ENCODE results near the gene LILRB3.
A peak's percentile ranks its signal among the peaks of the same experiment; 100 is the strongest.

LILRB3 gene

GRCh38 chr19:54262470-54262869 is 39.7 kb upstream of the LILRB3 start:
- H2AK5ac ChIP-seq (ENCODE audit: low read length) = no peak overlapping the region
- no peaks in the 10 kb centered on the region for H3K79me2 ChIP-seq (ENCODE audit: control insufficient read depth, insufficient read depth, low read length)
- H4K8ac ChIP-seq (ENCODE audit: low read depth, low read length) = no peak overlapping the region
- H4K5ac ChIP-seq (ENCODE audit: low read length) = no peak overlapping the region
- no peak overlapping the region for H3K4ac ChIP-seq (ENCODE audit: low read depth, low read length)
- no peak overlapping the region for H3K27ac ChIP-seq (ENCODE audit: low read depth, low read length)
- no peaks in the 10 kb centered on the region for H3K4me1 ChIP-seq (ENCODE audit: control insufficient read depth, low read depth, low read length)
- WGBS (ENCODE audit: extremely low coverage, insufficient coverage, low lambda C conversion rate) = no CpG with 5 or more reads among the region's 2 CpGs
- H3K56ac ChIP-seq (ENCODE audit: low read length) = no peak overlapping the region
- H3K9ac ChIP-seq (ENCODE audit: low read length) = no peak overlapping the region
- H3K36me3 ChIP-seq (ENCODE audit: control insufficient read depth, insufficient read depth, low read length) = no peaks in the 10 kb centered on the region
- H2BK5ac ChIP-seq (ENCODE audit: low read length) = no peak overlapping the region
- no peaks in the 10 kb centered on the region for H3K79me1 ChIP-seq (ENCODE audit: low read length)
- H2BK120ac ChIP-seq (ENCODE audit: low read depth, low read length) = no peak overlapping the region
- no peak overlapping the region for H3K4me2 ChIP-seq (ENCODE audit: low read length)
- DNase-seq = no peak
- H2BK15ac ChIP-seq (replicated peaks; ENCODE audit: low read depth) = no peak overlapping the region
- no peak overlapping the region for H3K23ac ChIP-seq (ENCODE audit: low read length)
- no peak overlapping the region for H3K4me3 ChIP-seq (ENCODE audit: low read length)
- no peaks in the 10 kb centered on the region for H3K27me3 ChIP-seq (ENCODE audit: insufficient read depth, low read length, poor library complexity)
- H3K18ac ChIP-seq (ENCODE audit: low read length) = no peak overlapping the region

- no peaks in the 10 kb centered on the region for H3K79me2 ChIP-seq (ENCODE audit: control insufficient read depth, insufficient read depth, low read length)
- no peak overlapping the region for H2BK120ac ChIP-seq (ENCODE audit: low read depth, low read length)
- H3K79me1 ChIP-seq (ENCODE audit: low read length) = no peaks in the 10 kb centered on the region
- no peak overlapping the region for H4K5ac ChIP-seq (ENCODE audit: low read length)
- H3K4me2 ChIP-seq (ENCODE audit: low read length) = no peak overlapping the region
- H3K9ac ChIP-seq (ENCODE audit: low read length) = no peak overlapping the region
- H3K4me1 ChIP-seq (ENCODE audit: control insufficient read depth, low read depth, low read length) = no peaks in the 10 kb centered on the region
- no CpG with 5 or more reads among the region's 11 CpGs for WGBS (ENCODE audit: extremely low coverage, insufficient coverage, low lambda C conversion rate)
- no peak overlapping the region for H2AK5ac ChIP-seq (ENCODE audit: low read length)
- no peak for DNase-seq
- no peak overlapping the region for H3K23ac ChIP-seq (ENCODE audit: low read length)
- H3K56ac ChIP-seq (ENCODE audit: low read length) = no peak overlapping the region
- no peak overlapping the region for H2BK15ac ChIP-seq (replicated peaks; ENCODE audit: low read depth)
- H3K4me3 ChIP-seq (ENCODE audit: low read length) = no peak overlapping the region
- no peaks in the 10 kb centered on the region for H3K36me3 ChIP-seq (ENCODE audit: control insufficient read depth, insufficient read depth, low read length)
- H3K18ac ChIP-seq (ENCODE audit: low read length) = no peak overlapping the region
- no peak overlapping the region for H4K8ac ChIP-seq (ENCODE audit: low read depth, low read length)
- H3K27me3 ChIP-seq (ENCODE audit: insufficient read depth, low read length, poor library complexity) = no peaks in the 10 kb centered on the region
- H3K4ac ChIP-seq (ENCODE audit: low read depth, low read length) = no peak overlapping the region
- no peak overlapping the region for H3K27ac ChIP-seq (ENCODE audit: low read depth, low read length)
- H2BK5ac ChIP-seq (ENCODE audit: low read length) = no peak overlapping the region
Measured at GRCh38 chr19:54262066-54262465, 39.3 kb upstream of the LILRB3 start.

DNA sequence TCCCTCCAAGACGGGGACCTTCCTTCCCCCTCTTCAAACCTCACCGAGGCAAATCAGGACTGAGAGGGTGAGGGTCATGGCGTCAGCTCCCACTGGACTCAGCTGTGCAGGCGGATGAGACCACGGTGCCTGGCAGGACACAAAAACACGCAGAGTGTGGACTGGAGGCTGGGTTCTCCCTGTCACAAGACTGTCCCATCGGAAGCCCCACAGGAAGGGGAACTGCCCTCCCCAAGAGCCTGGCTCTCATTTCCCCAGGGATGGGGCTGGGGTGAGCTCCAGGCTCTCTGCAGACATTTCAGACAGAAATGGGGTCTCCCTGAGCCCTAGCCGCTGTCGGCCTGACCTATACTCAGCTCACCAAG is 34.3 kb upstream of the LILRB3 start, which contains the start of gene LILRB5:
Gene LILRB5, minus strand, starts transcription at position 158 of the 365 bp plus-strand sequence. Its CDS starts 80 bp downstream, at position 78.
- no peak within 1 kb of the TSS for H3K56ac ChIP-seq (ENCODE audit: low read length)
- H4K5ac ChIP-seq (ENCODE audit: low read length) = no peak within 1 kb of the TSS
- no peak for DNase-seq
- no CpG with 5 or more reads among the region's 9 CpGs for WGBS (ENCODE audit: extremely low coverage, insufficient coverage, low lambda C conversion rate)
- no peak within 1 kb of the TSS for H3K4me2 ChIP-seq (ENCODE audit: low read length)
- no peak within 1 kb of the TSS for H2BK120ac ChIP-seq (ENCODE audit: low read depth, low read length)
- H3K4me3 ChIP-seq (ENCODE audit: low read length) = no peak within 1 kb of the TSS
- H3K9ac ChIP-seq (ENCODE audit: low read length) = no peak within 1 kb of the TSS
- H2BK5ac ChIP-seq (ENCODE audit: low read length) = no peak within 1 kb of the TSS
- H3K27me3 ChIP-seq (ENCODE audit: insufficient read depth, low read length, poor library complexity) = no peaks in the 10 kb centered on the region
- H3K23ac ChIP-seq (ENCODE audit: low read length) = no peak within 1 kb of the TSS
- H3K27ac ChIP-seq (ENCODE audit: low read depth, low read length) = no peak within 1 kb of the TSS
- no peak within 1 kb of the TSS for H2AK5ac ChIP-seq (ENCODE audit: low read length)
- no peaks in the 10 kb centered on the region for H3K79me2 ChIP-seq (ENCODE audit: control insufficient read depth, insufficient read depth, low read length)
- H3K4me1 ChIP-seq (ENCODE audit: control insufficient read depth, low read depth, low read length) = no peaks in the 10 kb centered on the region
- H3K79me1 ChIP-seq (ENCODE audit: low read length) = no peaks in the 10 kb centered on the region
- H3K36me3 ChIP-seq (ENCODE audit: control insufficient read depth, insufficient read depth, low read length) = no peaks in the 10 kb centered on the region
- no peak within 1 kb of the TSS for H4K8ac ChIP-seq (ENCODE audit: low read depth, low read length)
- H3K18ac ChIP-seq (ENCODE audit: low read length) = no peak within 1 kb of the TSS
- no peak within 1 kb of the TSS for H2BK15ac ChIP-seq (replicated peaks; ENCODE audit: low read depth)
- no peak within 1 kb of the TSS for H3K4ac ChIP-seq (ENCODE audit: low read depth, low read length)

DNA sequence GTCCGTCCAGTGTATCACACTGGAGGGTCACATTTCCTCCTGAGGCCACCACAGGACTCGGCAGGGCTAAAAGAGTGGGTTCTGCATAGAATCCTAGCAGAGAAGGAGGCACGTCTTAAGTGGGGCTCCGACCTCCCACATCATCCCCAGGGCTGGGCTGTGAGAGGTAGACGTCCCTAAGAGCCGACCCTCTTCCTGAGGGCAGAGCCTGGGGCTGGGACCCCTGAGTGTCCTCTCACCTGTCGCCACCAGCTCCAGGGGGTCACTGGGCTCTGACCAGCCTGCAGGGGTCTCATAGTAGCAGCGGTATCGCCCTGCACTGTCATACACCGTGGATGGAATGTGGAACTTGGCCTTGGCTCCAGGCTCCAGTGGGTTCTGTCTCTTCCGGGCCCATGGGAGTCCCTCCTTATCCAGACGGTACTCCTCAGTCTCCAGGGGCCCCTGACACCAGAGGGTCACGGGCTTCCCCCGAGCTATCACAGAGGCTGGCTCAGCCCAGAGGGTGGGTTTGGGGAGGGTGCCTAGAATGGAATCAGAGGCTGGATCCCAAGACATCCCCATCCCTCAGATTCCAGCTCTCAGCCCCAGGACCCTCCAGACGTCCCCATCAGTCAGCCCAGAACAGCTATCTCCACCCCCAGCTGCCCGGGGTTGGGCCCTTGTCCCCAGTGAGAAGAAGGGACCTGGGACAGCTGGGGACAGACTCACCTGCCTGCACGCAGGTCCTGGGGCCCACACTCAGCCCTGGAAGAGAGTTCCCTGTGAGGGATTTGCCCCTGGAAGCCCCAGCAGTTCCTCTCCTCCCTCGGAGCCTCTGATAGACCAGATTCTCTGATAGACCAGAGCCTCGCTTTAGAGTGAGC is 33.7 kb upstream of the LILRB3 start:
- WGBS (ENCODE audit: extremely low coverage, insufficient coverage, low lambda C conversion rate) = no CpG with 5 or more reads among the region's 19 CpGs
- no peak overlapping the region for H3K4ac ChIP-seq (ENCODE audit: low read depth, low read length)

GRCh38 chr19:54255105-54255775 is 32.4 kb upstream of the LILRB3 start:
- no peaks in the 10 kb centered on the region for H3K79me2 ChIP-seq (ENCODE audit: control insufficient read depth, insufficient read depth, low read length)
- H2BK15ac ChIP-seq (replicated peaks; ENCODE audit: low read depth) = no peak overlapping the region
- H3K56ac ChIP-seq (ENCODE audit: low read length) = no peak overlapping the region
- H2BK120ac ChIP-seq (ENCODE audit: low read depth, low read length) = no peak overlapping the region
- no peak overlapping the region for H4K5ac ChIP-seq (ENCODE audit: low read length)
- no peak overlapping the region for H3K27ac ChIP-seq (ENCODE audit: low read depth, low read length)
- H3K23ac ChIP-seq (ENCODE audit: low read length) = no peak overlapping the region
- no peak overlapping the region for H2AK5ac ChIP-seq (ENCODE audit: low read length)
- H3K9ac ChIP-seq (ENCODE audit: low read length) = no peak overlapping the region
- no peak overlapping the region for H3K4me3 ChIP-seq (ENCODE audit: low read length)
- H4K8ac ChIP-seq (ENCODE audit: low read depth, low read length) = no peak overlapping the region
- WGBS (ENCODE audit: extremely low coverage, insufficient coverage, low lambda C conversion rate) = no CpG with 5 or more reads among the region's 26 CpGs
- no peaks in the 10 kb centered on the region for H3K27me3 ChIP-seq (ENCODE audit: insufficient read depth, low read length, poor library complexity)
- DNase-seq = peak; percentile 17
- H2BK5ac ChIP-seq (ENCODE audit: low read length) = no peak overlapping the region
- H3K79me1 ChIP-seq (ENCODE audit: low read length) = no peaks in the 10 kb centered on the region
- H3K4me2 ChIP-seq (ENCODE audit: low read length) = no peak overlapping the region
- H3K4me1 ChIP-seq (ENCODE audit: control insufficient read depth, low read depth, low read length) = no peaks in the 10 kb centered on the region
- no peak overlapping the region for H3K18ac ChIP-seq (ENCODE audit: low read length)
- H3K36me3 ChIP-seq (ENCODE audit: control insufficient read depth, insufficient read depth, low read length) = no peaks in the 10 kb centered on the region
- H3K4ac ChIP-seq (ENCODE audit: low read depth, low read length) = no peak overlapping the region

More for the DNA sequence above, 33.7 kb upstream of the LILRB3 start:
- no peak overlapping the region for H2BK120ac ChIP-seq (ENCODE audit: low read depth, low read length)
- no peak overlapping the region for H3K9ac ChIP-seq (ENCODE audit: low read length)
- DNase-seq = no peak
- no peaks in the 10 kb centered on the region for H3K27me3 ChIP-seq (ENCODE audit: insufficient read depth, low read length, poor library complexity)
- H2BK15ac ChIP-seq (replicated peaks; ENCODE audit: low read depth) = no peak overlapping the region
- no peak overlapping the region for H4K5ac ChIP-seq (ENCODE audit: low read length)
- H3K56ac ChIP-seq (ENCODE audit: low read length) = no peak overlapping the region
- no peaks in the 10 kb centered on the region for H3K79me1 ChIP-seq (ENCODE audit: low read length)
- H3K4me1 ChIP-seq (ENCODE audit: control insufficient read depth, low read depth, low read length) = no peaks in the 10 kb centered on the region
- H3K79me2 ChIP-seq (ENCODE audit: control insufficient read depth, insufficient read depth, low read length) = no peaks in the 10 kb centered on the region
- no peak overlapping the region for H3K27ac ChIP-seq (ENCODE audit: low read depth, low read length)
- H3K4me2 ChIP-seq (ENCODE audit: low read length) = no peak overlapping the region
- H3K4me3 ChIP-seq (ENCODE audit: low read length) = no peak overlapping the region
- H3K23ac ChIP-seq (ENCODE audit: low read length) = no peak overlapping the region
- H3K18ac ChIP-seq (ENCODE audit: low read length) = no peak overlapping the region
- no peaks in the 10 kb centered on the region for H3K36me3 ChIP-seq (ENCODE audit: control insufficient read depth, insufficient read depth, low read length)
- H4K8ac ChIP-seq (ENCODE audit: low read depth, low read length) = no peak overlapping the region
- H2BK5ac ChIP-seq (ENCODE audit: low read length) = no peak overlapping the region
- H2AK5ac ChIP-seq (ENCODE audit: low read length) = no peak overlapping the region

Measured in mesendoderm (in vitro differentiated cells).